Mammary epithelial cell (primary cell): Measurements from ENCODE around the gene C3orf62.

Experiments
- CTCF ChIP-seq, 2 donors: IDR thresholded peaks in 1 of 2; conservative IDR thresholded peaks in 1 of 2; 2 replicates each; pipeline ENCODE4 v1.5.1; 2011 to 2012; ENCODE audit warnings: inconsistent platforms in 2 of 2, low read length in 2 of 2, mild to moderate bottlenecking in 2 of 2, control low read depth in 1 of 2, low read depth in 1 of 2; ENCODE audit not compliant: insufficient read depth in 1 of 2; ENCODE audit errors: extremely low read depth in 1 of 2
- EZH2 ChIP-seq: IDR thresholded peaks from 2 replicates; pipeline ENCODE4 v1.6.1; 2012; ENCODE audit warnings: low read length, inconsistent platforms, borderline replicate concordance

GRCh38 chr3:49257187-49257586 is 19.8 kb downstream of the C3orf62 start:
- no peak for TF ChIP-seq CTCF (conservative IDR thresholded peaks at IDR 0.05 in 1 of 2, IDR thresholded peaks at IDR 0.05 in 1 of 2; ENCODE audit: extremely low read depth in 1 of 2, insufficient read depth in 1 of 2, low read depth in 1 of 2, low read length in 2 of 2)
- no peak for TF ChIP-seq EZH2
